Tibial nerve (tissue), 4 donors: Measurements from ENCODE around the gene NBPF9. TPM values are rescaled to one million over a fixed set of nuclear protein-coding genes. Genes with fewer than 3 reads are reported as not detected.
"Not testable (repeated sequence)": the region's sequence is repeated elsewhere in the genome, so short reads cannot be mapped to it uniquely, and the experiment has no call there.

Experiments
- DNase-seq, 2 donors: peaks; one replicate each; pipeline ENCODE4 v3.0.0-alpha.2; 2019; ENCODE audit warnings: low spot score in 2 of 2
- H3K27ac ChIP-seq, 4 donors: fragments of 200-600 bp; sonication (generic) in 3 of 4; one replicate each; pipeline ENCODE4 v1.5.1; 2017 to 2019; ENCODE audit warnings: mild to moderate bottlenecking in 1 of 4
- H3K27me3 ChIP-seq, 2 donors: fragments of 200-600 bp; sonication (generic) in 1 of 2; one replicate each; pipeline versions ENCODE4 v1.5.1 to v1.6.0; 2017 to 2019
- H3K36me3 ChIP-seq, 3 donors: fragments of 200-600 bp; sonication (generic); one replicate each; pipeline ENCODE4 v1.5.1; 2018 to 2019
- H3K4me1 ChIP-seq, 4 donors: fragments of 200-600 bp; sonication (generic) in 3 of 4; one replicate each; pipeline ENCODE4 v1.5.1; 2017 to 2019
- H3K4me3 ChIP-seq, 4 donors: fragments of 200-600 bp; sonication (generic) in 3 of 4; one replicate each; pipeline ENCODE4 v1.5.1; 2017 to 2019; ENCODE audit warnings: mild to moderate bottlenecking in 1 of 4, moderate library complexity in 1 of 4
- H3K9me3 ChIP-seq, 4 donors: fragments of 200-600 bp; sonication (generic) in 3 of 4; one replicate each; pipeline ENCODE4 v1.5.1; 2017 to 2019
- WGBS, 2 donors: methylation state at CpG; one replicate each; pipeline ENCODE4 v1.1.5; 2018; 5-methylcytosine and 5-hydroxymethylcytosine counted together
- total RNA-seq, 4 donors: library from RNA; depleted of rRNA; stranded (reverse); fragments of >200 nt; gene quantifications; one replicate each; pipeline ENCODE4 v1.1.0, GENCODE V29; 2016

Gene NBPF9
- total RNA-seq, 4 donors from 2014 or later, result 13.8 to 19.4 (median 17.2) TPM

GRCh38 chr1:149098276-149098675 is 5.1 kb downstream of the NBPF9 start:
- H3K4me1 ChIP-seq, H3K27me3 ChIP-seq, H3K36me3 ChIP-seq, H3K27ac ChIP-seq, DNase-seq, H3K9me3 ChIP-seq, H3K4me3 ChIP-seq: not testable (repeated sequence)
- no CpG with 5 or more reads among the region's 8 CpGs for WGBS, 2 donors

GRCh38 chr1:149093155-149093554 is 10.2 kb downstream of the NBPF9 start:
- H3K27me3 ChIP-seq, H3K4me1 ChIP-seq, DNase-seq, H3K27ac ChIP-seq, H3K9me3 ChIP-seq, H3K36me3 ChIP-seq, H3K4me3 ChIP-seq: not testable (repeated sequence)
- 59 to 67% methylated on average over 6 of the region's 6 CpGs for WGBS, 2 donors

GRCh38 chr1:149075505-149076127 is 27.7 kb downstream of the NBPF9 start:
- H3K9me3 ChIP-seq, H3K4me3 ChIP-seq, H3K36me3 ChIP-seq, H3K27me3 ChIP-seq, DNase-seq, H3K27ac ChIP-seq, H3K4me1 ChIP-seq: not testable (repeated sequence)
- 60 to 67% methylated on average over 5 of the region's 9 CpGs for WGBS, 2 donors

DNA sequence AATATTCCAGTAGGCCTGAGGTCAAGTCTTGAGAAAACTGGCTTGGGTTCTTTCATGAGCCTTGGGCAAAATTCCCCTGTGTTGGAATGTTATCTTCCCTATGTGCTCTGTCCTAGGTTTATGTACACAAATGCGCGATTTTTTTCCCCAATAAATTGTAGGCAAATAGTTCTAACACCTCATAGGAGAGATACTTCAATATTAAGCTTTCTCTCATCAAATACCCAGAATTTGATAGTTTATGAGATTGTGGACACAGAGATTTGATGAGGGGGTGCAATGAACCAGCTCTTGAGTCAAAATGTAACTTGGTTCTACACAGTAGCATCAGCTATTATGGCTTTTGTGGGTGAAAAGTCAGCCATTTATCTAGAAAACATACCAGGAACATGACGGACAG is 38.7 kb downstream of the NBPF9 start:
- not testable (repeated sequence) for H3K27ac ChIP-seq, H3K4me3 ChIP-seq, H3K36me3 ChIP-seq, H3K9me3 ChIP-seq, DNase-seq, H3K4me1 ChIP-seq, H3K27me3 ChIP-seq
- 79 to 87% methylated on average over 3 of the region's 3 CpGs for WGBS, 2 donors

DNA sequence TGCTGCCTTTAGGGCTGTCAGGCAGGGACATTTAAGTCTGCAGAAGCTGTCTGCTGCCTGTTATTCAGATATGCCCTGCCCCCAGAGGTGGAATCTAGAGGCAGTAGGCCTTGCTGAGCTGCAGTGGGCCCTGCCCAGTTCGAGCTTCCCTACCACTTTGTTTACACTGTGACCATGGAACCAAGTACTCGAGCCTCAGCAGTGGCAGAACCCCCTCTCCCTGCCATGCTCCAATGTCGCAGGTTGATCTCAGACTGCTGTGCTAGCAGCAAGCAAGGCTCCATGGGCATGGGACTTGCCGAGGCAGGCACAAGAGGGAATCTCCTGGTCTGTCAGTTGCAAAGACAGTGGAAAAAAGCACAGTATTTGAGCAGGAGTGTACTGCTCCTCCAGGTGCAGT is 60.3 kb downstream of the NBPF9 start:
- not testable (repeated sequence) for H3K36me3 ChIP-seq, H3K4me3 ChIP-seq, H3K27me3 ChIP-seq, DNase-seq, H3K4me1 ChIP-seq, H3K27ac ChIP-seq, H3K9me3 ChIP-seq
- no CpG with 5 or more reads among the region's 4 CpGs for WGBS, 2 donors

GRCh38 chr1:149033916-149034315 is 69.4 kb downstream of the NBPF9 start:
- no CpG with 5 or more reads among the region's 3 CpGs for WGBS, 2 donors
- not testable (repeated sequence) for DNase-seq, H3K27ac ChIP-seq, H3K9me3 ChIP-seq, H3K27me3 ChIP-seq, H3K36me3 ChIP-seq, H3K4me3 ChIP-seq, H3K4me1 ChIP-seq

DNA sequence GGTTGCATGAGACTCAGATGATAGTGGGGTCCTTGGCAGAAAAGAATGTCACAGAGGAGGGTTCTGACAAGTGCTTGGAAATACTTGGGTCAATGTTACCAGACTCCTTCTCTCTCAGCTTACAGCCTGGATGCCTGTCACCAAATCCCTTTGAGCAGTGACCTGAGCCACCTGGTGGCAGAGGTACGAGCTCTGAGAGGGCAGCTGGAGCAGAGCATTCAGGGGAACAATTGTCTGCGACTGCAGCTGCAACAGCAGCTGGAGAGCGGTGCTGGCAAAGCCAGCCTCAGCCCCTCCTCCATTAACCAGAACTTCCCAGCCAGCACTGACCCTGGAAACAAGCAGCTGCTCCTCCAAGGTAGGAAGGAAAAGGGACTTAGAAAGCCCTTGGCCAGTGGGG is 79.0 kb downstream of the NBPF9 start:
- not testable (repeated sequence) for DNase-seq, H3K9me3 ChIP-seq
- no CpG with 5 or more reads among the region's 3 CpGs for WGBS, 2 donors

GRCh38 chr1:149018577-149018976 is 84.8 kb downstream of the NBPF9 start:
- not testable (repeated sequence) for H3K36me3 ChIP-seq, H3K27me3 ChIP-seq, H3K9me3 ChIP-seq, H3K27ac ChIP-seq, H3K4me3 ChIP-seq, H3K4me1 ChIP-seq, DNase-seq
- WGBS, 2 donors, result 93 to 100% methylated on average over 1 to 2 of the region's 3 CpGs

More for the DNA sequence above, 79.0 kb downstream of the NBPF9 start:
- not testable (repeated sequence) for H3K36me3 ChIP-seq, H3K27me3 ChIP-seq, H3K4me1 ChIP-seq, H3K27ac ChIP-seq, H3K4me3 ChIP-seq

GRCh38 chr1:149016626-149017025 is 86.7 kb downstream of the NBPF9 start:
- WGBS, 2 donors, result 100% methylated on average over 2 of the region's 2 CpGs; no CpG with 5 or more reads in 1 of the 2 donors
- H3K4me3 ChIP-seq, DNase-seq, H3K4me1 ChIP-seq, H3K9me3 ChIP-seq, H3K36me3 ChIP-seq, H3K27me3 ChIP-seq, H3K27ac ChIP-seq: not testable (repeated sequence)

DNA sequence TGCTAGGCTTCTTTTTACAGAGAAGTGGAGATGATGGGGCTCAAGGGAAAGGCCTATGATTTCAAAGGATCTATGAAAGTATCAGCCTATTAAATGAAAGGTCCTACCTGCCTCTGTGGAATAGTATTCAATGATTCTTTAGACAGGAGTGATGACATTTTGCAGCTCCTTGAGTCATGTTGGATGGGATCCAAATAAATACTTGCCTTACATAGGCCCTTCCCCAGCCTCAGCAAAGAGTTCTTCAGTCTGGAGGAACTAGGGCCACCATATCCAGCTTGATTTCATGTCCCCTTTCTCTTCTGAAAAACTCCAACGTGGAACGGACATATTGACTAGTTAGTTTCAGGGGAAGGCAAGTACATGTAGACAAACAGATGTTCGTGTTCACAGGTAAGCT is 87.8 kb downstream of the NBPF9 start:
- not testable (repeated sequence) for H3K4me1 ChIP-seq, H3K27me3 ChIP-seq, DNase-seq, H3K27ac ChIP-seq, H3K4me3 ChIP-seq, H3K9me3 ChIP-seq, H3K36me3 ChIP-seq
- WGBS, 2 donors, result 90 to 95% methylated on average over 2 to 3 of the region's 3 CpGs

- H3K27ac ChIP-seq, H3K36me3 ChIP-seq, DNase-seq, H3K4me1 ChIP-seq, H3K4me3 ChIP-seq, H3K9me3 ChIP-seq, H3K27me3 ChIP-seq: not testable (repeated sequence)
- WGBS, 2 donors, result 90 to 93% methylated on average over 2 to 4 of the region's 4 CpGs
Observed at GRCh38 chr1:149013513-149013912, 89.8 kb downstream of the NBPF9 start.

- H3K9me3 ChIP-seq, H3K4me3 ChIP-seq, H3K27me3 ChIP-seq, H3K36me3 ChIP-seq, H3K27ac ChIP-seq, H3K4me1 ChIP-seq, DNase-seq: not testable (repeated sequence)
- WGBS, 2 donors, result 86% methylated on average over 3 of the region's 5 CpGs; no CpG with 5 or more reads in 1 of the 2 donors
Observed at GRCh38 chr1:149012599-149012998, 90.8 kb downstream of the NBPF9 start.

GRCh38 chr1:149009761-149010160 is 93.6 kb downstream of the NBPF9 start:
- not testable (repeated sequence) for H3K9me3 ChIP-seq, DNase-seq, H3K4me1 ChIP-seq, H3K36me3 ChIP-seq, H3K27me3 ChIP-seq, H3K27ac ChIP-seq, H3K4me3 ChIP-seq
- WGBS, 2 donors, result 94 to 96% methylated on average over 3 of the region's 3 CpGs

DNA sequence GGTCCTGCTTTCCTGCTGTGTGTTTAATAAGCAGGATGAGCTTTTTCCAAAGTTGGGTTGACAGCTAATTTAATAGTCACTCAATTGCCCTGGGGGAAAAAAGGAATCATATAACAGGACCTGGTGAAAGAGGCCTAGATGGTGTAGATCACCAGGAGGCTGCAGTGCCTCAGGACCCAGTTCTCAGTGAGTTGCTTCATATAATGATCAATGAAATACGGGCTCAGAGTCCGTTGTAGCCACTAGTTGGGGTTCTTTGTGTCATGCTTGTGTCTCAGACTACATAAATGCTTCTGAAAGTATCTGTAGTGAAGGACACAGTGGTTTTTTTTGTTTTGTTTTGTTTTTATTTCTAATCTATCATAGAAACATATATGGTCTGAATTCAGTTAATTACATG is 94.6 kb downstream of the NBPF9 start:
- not testable (repeated sequence) for H3K4me1 ChIP-seq, DNase-seq, H3K4me3 ChIP-seq, H3K9me3 ChIP-seq, H3K27me3 ChIP-seq, H3K36me3 ChIP-seq, H3K27ac ChIP-seq
- no CpG with 5 or more reads among the region's 2 CpGs for WGBS, 2 donors
